Suprapubic skin (tissue), 4 donors: ENCODE measurements around the gene TRIM15. TPM values are rescaled to one million over a fixed set of nuclear protein-coding genes. Genes with fewer than 3 reads are reported as not detected.
"Not testable (repeated sequence)": the region's sequence is repeated elsewhere in the genome, so short reads cannot be mapped to it uniquely, and the experiment has no call there.

Experiments
- DNase-seq, 2 donors: peaks; one replicate each; pipeline ENCODE4 v3.0.0-alpha.2; 2019; ENCODE audit warnings: low spot score in 2 of 2
- H3K27ac ChIP-seq: fragments of 200-600 bp; sonication (generic); one replicate; pipeline ENCODE4 v1.5.1; 2019
- H3K27me3 ChIP-seq: fragments of 200-600 bp; sonication (generic); one replicate; pipeline ENCODE4 v1.5.1; 2019
- H3K36me3 ChIP-seq: fragments of 200-600 bp; sonication (generic); one replicate; pipeline ENCODE4 v1.5.1; 2019
- H3K4me1 ChIP-seq: fragments of 200-600 bp; sonication (generic); one replicate; pipeline ENCODE4 v1.5.1; 2019
- H3K4me3 ChIP-seq: fragments of 200-600 bp; sonication (generic); one replicate; pipeline ENCODE4 v1.5.1; 2019; ENCODE audit warnings: mild to moderate bottlenecking
- H3K9me3 ChIP-seq: fragments of 200-600 bp; sonication (generic); one replicate; pipeline ENCODE4 v1.5.1; 2019
- EP300 ChIP-seq: sonication (generic); formaldehyde crosslinking; IDR thresholded peaks from one replicate; pipeline ENCODE4 v1.6.1; 2017; ENCODE audit warnings: antibody characterized with exemption
- POLR2A ChIP-seq, 2 donors: fragments of 450-650 bp; IDR thresholded peaks; one replicate each; pipeline ENCODE4 v1.6.1; 2017; ENCODE audit warnings: antibody characterized with exemption in 2 of 2, mild to moderate bottlenecking in 2 of 2, moderate library complexity in 2 of 2
- POLR2AphosphoS5 ChIP-seq, 3 donors: sonication (generic); formaldehyde crosslinking; IDR thresholded peaks; one replicate each; pipeline ENCODE4 v1.6.1; 2017; ENCODE audit warnings: antibody characterized with exemption in 3 of 3
- WGBS: methylation state at CpG from one replicate; pipeline ENCODE4 v1.1.5; 2018; 5-methylcytosine and 5-hydroxymethylcytosine counted together
- total RNA-seq, 4 donors: library from RNA; depleted of rRNA; stranded (reverse); fragments of >200 nt; gene quantifications; one replicate each; pipeline ENCODE4 v1.1.0, GENCODE V29; 2016
- TF ChIP-seq, protein P1 (sequence below), 2 donors: fragments of 200-600 bp in 1 of 2; fragments of 450-650 bp in 1 of 2; sonication (generic) in 1 of 2; IDR thresholded peaks; one replicate each; pipeline ENCODE4 v1.5.1; 2016 to 2019; ENCODE audit warnings: antibody characterized with exemption in 2 of 2, mild to moderate bottlenecking in 1 of 2, moderate library complexity in 1 of 2

TRIM15 gene
- 1 to 10 TPM in 2 of 4 donors, under 1 TPM in 2; 0.19 to 1.6 (median 0.73) TPM for total RNA-seq

DNA sequence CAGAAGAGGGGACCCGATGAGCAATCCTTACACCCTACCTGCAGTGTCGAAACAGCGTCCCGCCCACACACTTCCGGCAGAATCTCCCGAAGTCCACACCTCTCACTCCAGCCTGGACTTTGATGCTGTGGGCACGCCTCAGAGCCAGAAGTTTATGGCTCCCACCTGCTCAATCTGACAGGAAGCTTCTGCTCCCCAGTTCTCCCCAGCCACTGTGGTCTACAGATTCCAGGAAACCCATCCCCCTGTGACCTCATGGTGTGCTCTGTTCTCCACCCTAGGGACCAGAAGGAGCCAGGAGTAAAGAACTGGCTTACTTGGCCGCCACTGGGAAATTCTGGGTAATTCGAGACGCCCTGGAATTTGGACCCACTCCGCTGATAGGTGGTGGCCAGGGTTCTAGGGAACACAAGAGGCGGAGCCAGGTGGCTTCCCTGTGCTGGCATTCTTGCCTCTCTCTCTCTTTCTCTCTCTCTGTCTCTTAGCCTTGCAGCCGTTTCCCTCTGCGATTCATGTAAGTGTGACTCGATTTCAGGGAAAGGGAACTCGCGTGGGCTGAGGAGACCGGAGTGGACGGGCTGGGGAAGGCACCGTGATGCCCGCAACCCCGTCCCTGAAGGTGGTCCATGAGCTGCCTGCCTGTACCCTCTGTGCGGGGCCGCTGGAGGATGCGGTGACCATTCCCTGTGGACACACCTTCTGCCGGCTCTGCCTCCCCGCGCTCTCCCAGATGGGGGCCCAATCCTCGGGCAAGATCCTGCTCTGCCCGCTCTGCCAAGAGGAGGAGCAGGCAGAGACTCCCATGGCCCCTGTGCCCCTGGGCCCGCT lies at the start of gene TRIM15:
TRIM15 (plus strand) TSS at position 457 of the 828 bp plus-strand sequence; CDS start at position 596, 139 bp downstream.
- Histone ChIP-seq H3K4me1 (no peaks in the 10 kb centered on the region), H3K9me3 (no peaks in the 10 kb centered on the region), H3K27ac (no peak within 1 kb of the TSS), H3K36me3 (no peaks in the 10 kb centered on the region), H3K4me3 (no peak within 1 kb of the TSS), H3K27me3 (peaks cover 21% of the 10 kb centered on the region)
- DNase-seq: no peak
- 72% methylated on average over 29 of the region's 31 CpGs for WGBS
- no peak for TF ChIP-seq POLR2AphosphoS5 (IDR thresholded peaks at IDR 0.05)
- no peak for TF ChIP-seq EP300
- TF ChIP-seq, protein P1, sequence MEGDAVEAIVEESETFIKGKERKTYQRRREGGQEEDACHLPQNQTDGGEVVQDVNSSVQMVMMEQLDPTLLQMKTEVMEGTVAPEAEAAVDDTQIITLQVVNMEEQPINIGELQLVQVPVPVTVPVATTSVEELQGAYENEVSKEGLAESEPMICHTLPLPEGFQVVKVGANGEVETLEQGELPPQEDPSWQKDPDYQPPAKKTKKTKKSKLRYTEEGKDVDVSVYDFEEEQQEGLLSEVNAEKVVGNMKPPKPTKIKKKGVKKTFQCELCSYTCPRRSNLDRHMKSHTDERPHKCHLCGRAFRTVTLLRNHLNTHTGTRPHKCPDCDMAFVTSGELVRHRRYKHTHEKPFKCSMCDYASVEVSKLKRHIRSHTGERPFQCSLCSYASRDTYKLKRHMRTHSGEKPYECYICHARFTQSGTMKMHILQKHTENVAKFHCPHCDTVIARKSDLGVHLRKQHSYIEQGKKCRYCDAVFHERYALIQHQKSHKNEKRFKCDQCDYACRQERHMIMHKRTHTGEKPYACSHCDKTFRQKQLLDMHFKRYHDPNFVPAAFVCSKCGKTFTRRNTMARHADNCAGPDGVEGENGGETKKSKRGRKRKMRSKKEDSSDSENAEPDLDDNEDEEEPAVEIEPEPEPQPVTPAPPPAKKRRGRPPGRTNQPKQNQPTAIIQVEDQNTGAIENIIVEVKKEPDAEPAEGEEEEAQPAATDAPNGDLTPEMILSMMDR (IDR thresholded peaks at IDR 0.05): no peak

DNA sequence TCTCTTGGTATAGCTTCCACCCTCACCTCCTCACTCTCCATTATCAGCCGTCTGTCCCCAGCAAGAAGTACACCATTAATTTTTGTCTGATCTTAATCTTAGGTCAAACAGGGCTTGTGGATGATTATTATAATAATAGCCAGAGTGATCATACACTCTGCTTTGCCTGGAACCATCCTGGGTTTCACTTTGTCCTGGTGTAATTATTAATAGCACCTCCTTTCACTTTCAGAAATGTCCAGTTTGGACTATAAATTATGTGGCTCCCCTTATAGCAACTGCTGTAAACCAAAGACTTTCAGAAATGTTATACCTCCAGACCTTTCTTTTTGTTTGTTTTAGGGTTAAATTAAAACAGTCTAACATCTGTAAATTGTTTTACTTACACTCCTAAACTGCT lies 49.5 kb upstream of the TRIM15 start:
- H3K4me1 ChIP-seq: no peaks in the 10 kb centered on the region
- DNase-seq: no peak
- H3K36me3 ChIP-seq: no peaks in the 10 kb centered on the region
- H3K4me3 ChIP-seq: no peak overlapping the region
- TF ChIP-seq EP300 (no peak), POLR2AphosphoS5 (IDR thresholded peaks at IDR 0.05) (no peak), POLR2A (IDR thresholded peaks at IDR 0.05) (no peak)
- TF ChIP-seq, protein P1 (IDR thresholded peaks at IDR 0.05): no peak
- H3K27ac ChIP-seq: no peak overlapping the region
- H3K27me3 ChIP-seq: peaks cover 63% of the 10 kb centered on the region
- H3K9me3 ChIP-seq: no peaks in the 10 kb centered on the region
- WGBS: 69% methylated on average over 1 of the region's 1 CpG

DNA sequence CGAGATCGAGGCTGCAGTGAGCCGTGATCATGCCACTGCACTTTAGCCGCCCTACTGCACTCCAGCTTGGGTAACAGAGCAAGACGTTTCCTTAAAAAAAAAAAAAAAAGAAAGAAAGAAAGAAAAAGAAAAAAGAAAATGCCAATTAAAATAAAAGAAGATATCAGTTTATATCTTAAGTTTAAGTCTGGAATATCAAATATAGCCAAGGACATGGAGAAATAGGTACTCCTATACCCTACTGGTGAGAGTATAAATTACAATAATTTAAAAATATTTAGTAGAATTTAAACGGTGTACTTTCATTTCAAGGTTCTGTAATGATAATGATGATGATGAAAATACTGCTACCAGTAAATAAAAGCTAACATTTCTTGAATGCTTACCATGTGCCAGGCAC lies 46.6 kb upstream of the TRIM15 start:
- no peaks in the 10 kb centered on the region for H3K4me1 ChIP-seq
- H3K36me3 ChIP-seq: no peaks in the 10 kb centered on the region
- no peak overlapping the region for H3K27ac ChIP-seq
- peaks cover 43% of the 10 kb centered on the region for H3K27me3 ChIP-seq
- no peaks in the 10 kb centered on the region for H3K9me3 ChIP-seq
- WGBS: 74% methylated on average over 6 of the region's 6 CpGs
- no peak for DNase-seq
- no peak overlapping the region for H3K4me3 ChIP-seq
- TF ChIP-seq EP300: no peak
- TF ChIP-seq POLR2A (IDR thresholded peaks at IDR 0.05): no peak
- TF ChIP-seq, protein P1 (IDR thresholded peaks at IDR 0.05): no peak
- no peak for TF ChIP-seq POLR2AphosphoS5 (IDR thresholded peaks at IDR 0.05)

DNA sequence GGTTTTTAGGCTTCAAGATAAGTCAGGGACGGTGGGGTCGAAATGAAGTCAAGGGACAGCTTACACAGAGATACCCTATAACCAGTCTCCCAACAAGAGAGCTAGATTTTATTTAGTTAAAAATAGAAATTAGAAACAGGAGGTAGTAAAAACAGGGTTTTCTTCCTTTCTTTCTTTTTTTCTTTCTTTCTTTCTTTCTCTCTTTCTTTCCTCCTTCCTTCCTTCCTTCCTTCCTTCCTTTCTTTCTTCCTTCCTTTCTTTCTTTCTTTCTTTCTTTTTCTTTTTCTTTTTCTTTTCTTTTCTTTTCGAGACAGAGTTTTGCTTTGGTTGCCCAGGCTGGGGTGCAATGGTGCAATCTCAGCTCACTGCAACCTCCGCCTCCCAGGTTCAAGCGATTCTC lies 44.7 kb upstream of the TRIM15 start:
- peaks cover 24% of the 10 kb centered on the region for H3K27me3 ChIP-seq
- H3K27ac ChIP-seq, H3K9me3 ChIP-seq, DNase-seq, H3K4me3 ChIP-seq, H3K36me3 ChIP-seq, H3K4me1 ChIP-seq: not testable (repeated sequence)
- 92% methylated on average over 5 of the region's 5 CpGs for WGBS

DNA sequence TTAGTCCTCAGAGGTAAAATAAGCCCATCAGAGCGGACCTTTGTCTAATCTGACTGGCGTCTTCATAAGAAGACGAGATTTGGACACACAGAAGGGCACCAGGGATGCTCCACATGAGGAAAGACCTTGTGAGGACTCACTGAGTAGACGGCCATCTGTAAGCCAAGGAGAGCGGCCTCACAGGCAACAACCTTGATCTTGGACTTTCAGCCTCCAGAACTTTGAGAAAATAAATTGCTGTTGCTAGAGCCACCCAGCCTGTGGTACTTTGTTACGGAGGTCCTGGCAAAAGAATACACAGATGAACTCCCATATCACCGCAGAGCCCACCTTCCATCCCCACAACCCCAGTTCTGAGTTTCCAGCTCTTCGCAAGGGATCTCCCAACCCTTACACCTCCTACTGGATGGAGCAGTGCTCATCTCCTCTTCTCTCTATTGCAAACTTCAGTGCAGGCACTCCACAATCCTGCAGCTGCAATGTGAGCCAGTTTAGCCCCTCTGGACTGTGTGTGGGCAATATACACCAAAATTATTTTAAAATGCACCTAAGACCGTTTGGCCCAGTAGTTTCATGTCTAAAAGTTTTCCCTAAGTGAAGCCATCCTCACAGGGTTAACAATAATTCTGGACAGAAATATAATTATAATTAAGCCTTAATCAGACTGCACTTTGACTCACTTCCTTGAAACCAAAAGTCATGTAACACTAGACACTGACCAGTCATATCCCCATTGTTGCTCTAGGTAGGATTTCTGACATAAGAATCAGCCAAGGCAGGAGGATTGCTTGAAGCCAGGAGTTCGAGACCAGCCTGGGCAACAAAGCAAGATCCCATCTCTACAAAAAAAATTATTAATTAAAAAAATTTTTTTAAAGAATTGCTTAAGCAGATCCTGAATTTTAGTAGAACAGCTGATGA lies 41.6 kb upstream of the TRIM15 start:
- no peak for DNase-seq
- no peak for TF ChIP-seq POLR2A (IDR thresholded peaks at IDR 0.05)
- TF ChIP-seq POLR2AphosphoS5 (IDR thresholded peaks at IDR 0.05): no peak
- TF ChIP-seq EP300: no peak
- TF ChIP-seq, protein P1 (IDR thresholded peaks at IDR 0.05): no peak
- Histone ChIP-seq H3K9me3 (no peaks in the 10 kb centered on the region), H3K27ac (no peak overlapping the region), H3K27me3 (peaks cover 16% of the 10 kb centered on the region), H3K4me3 (no peak overlapping the region), H3K36me3 (no peaks in the 10 kb centered on the region), H3K4me1 (no peaks in the 10 kb centered on the region)
- WGBS: 84% methylated on average over 10 of the region's 10 CpGs
